Stimulated activated memory B cell treated with anti-CD40 and anti-IgM and Interleukin-4, amounts not matched to agents 10 μg/mL and 1 μg/mL and 100 μg/mL, for 72 hours (primary cell): ENCODE data around the gene RALGPS1.

Experiments
- ATAC-seq: fragments of 150-1000 bp; cut with Tn5 transposase; 2 replicates; pipeline ENCODE4 v1.10.0; 2021
- H3K27ac Mint-ChIP-seq: one replicate; pipeline ENCODE4 v1.8.0; 2022; ENCODE audit warnings: mild to moderate bottlenecking, mixed read lengths
- H3K27me3 Mint-ChIP-seq: one replicate; pipeline ENCODE4 v1.8.0; 2022; ENCODE audit warnings: mixed read lengths
- H3K36me3 Mint-ChIP-seq: one replicate; pipeline ENCODE4 v1.8.0; 2022; ENCODE audit warnings: mixed read lengths
- H3K4me1 Mint-ChIP-seq: one replicate; pipeline ENCODE4 v1.8.0; 2022; ENCODE audit warnings: mixed read lengths
- H3K4me3 Mint-ChIP-seq: one replicate; pipeline ENCODE4 v1.8.0; 2022; ENCODE audit warnings: mild to moderate bottlenecking, moderate library complexity, mixed read lengths
- H3K9me3 Mint-ChIP-seq: one replicate; pipeline ENCODE4 v1.8.0; 2022; ENCODE audit warnings: mixed read lengths

The RALGPS1 gene

GRCh38 chr9:127207734-127208410 is 293.3 kb downstream of the RALGPS1 start:
- no peak for ATAC-seq
- H3K27ac Mint-ChIP-seq: no peak overlapping the region
- no peaks in the 10 kb centered on the region for H3K9me3 Mint-ChIP-seq
- no peak overlapping the region for H3K4me3 Mint-ChIP-seq
- H3K4me1 Mint-ChIP-seq: no peaks in the 10 kb centered on the region
- peaks cover 7% of the 10 kb centered on the region for H3K36me3 Mint-ChIP-seq
- H3K27me3 Mint-ChIP-seq: no peaks in the 10 kb centered on the region

GRCh38 chr9:127208416-127208815 is 293.8 kb downstream of the RALGPS1 start:
- H3K9me3 Mint-ChIP-seq: no peaks in the 10 kb centered on the region
- ATAC-seq: no peak
- no peak overlapping the region for H3K27ac Mint-ChIP-seq
- H3K27me3 Mint-ChIP-seq: no peaks in the 10 kb centered on the region
- H3K4me3 Mint-ChIP-seq: no peak overlapping the region
- no peaks in the 10 kb centered on the region for H3K4me1 Mint-ChIP-seq
- H3K36me3 Mint-ChIP-seq: peaks cover 7% of the 10 kb centered on the region

- ATAC-seq: no peak
- Mint-ChIP-seq H3K4me1 (no peaks in the 10 kb centered on the region), H3K9me3 (no peaks in the 10 kb centered on the region), H3K4me3 (no peak overlapping the region), H3K36me3 (peaks cover 7% of the 10 kb centered on the region), H3K27me3 (no peaks in the 10 kb centered on the region), H3K27ac (no peak overlapping the region)
Observed at GRCh38 chr9:127209220-127209619, 294.6 kb downstream of the RALGPS1 start.

GRCh38 chr9:127209948-127210640 is 295.5 kb downstream of the RALGPS1 start:
- ATAC-seq: no peak
- Mint-ChIP-seq H3K4me1 (peaks cover 5% of the 10 kb centered on the region), H3K9me3 (no peaks in the 10 kb centered on the region), H3K27ac (no peak overlapping the region), H3K4me3 (no peak overlapping the region), H3K36me3 (peaks cover 7% of the 10 kb centered on the region), H3K27me3 (no peaks in the 10 kb centered on the region)

GRCh38 chr9:127210851-127211730 is 296.5 kb downstream of the RALGPS1 start:
- H3K9me3 Mint-ChIP-seq: no peaks in the 10 kb centered on the region
- H3K4me1 Mint-ChIP-seq: peaks cover 5% of the 10 kb centered on the region
- H3K27me3 Mint-ChIP-seq: no peaks in the 10 kb centered on the region
- peaks cover 1% of the 10 kb centered on the region for H3K36me3 Mint-ChIP-seq
- H3K27ac Mint-ChIP-seq: no peak overlapping the region
- H3K4me3 Mint-ChIP-seq: no peak overlapping the region
- ATAC-seq: no peak

GRCh38 chr9:127211983-127212382 is 297.4 kb downstream of the RALGPS1 start:
- no peak for ATAC-seq
- Mint-ChIP-seq H3K9me3 (no peaks in the 10 kb centered on the region), H3K27me3 (no peaks in the 10 kb centered on the region), H3K4me3 (no peak overlapping the region), H3K36me3 (no peaks in the 10 kb centered on the region), H3K27ac (no peak overlapping the region), H3K4me1 (peaks cover 5% of the 10 kb centered on the region)

GRCh38 chr9:127212453-127212852 is 297.9 kb downstream of the RALGPS1 start:
- peaks cover 5% of the 10 kb centered on the region for H3K4me1 Mint-ChIP-seq
- no peak for ATAC-seq
- no peak overlapping the region for H3K27ac Mint-ChIP-seq
- no peaks in the 10 kb centered on the region for H3K27me3 Mint-ChIP-seq
- H3K36me3 Mint-ChIP-seq: no peaks in the 10 kb centered on the region
- H3K9me3 Mint-ChIP-seq: no peaks in the 10 kb centered on the region
- H3K4me3 Mint-ChIP-seq: no peak overlapping the region

- Mint-ChIP-seq H3K36me3 (no peaks in the 10 kb centered on the region), H3K4me1 (peaks cover 5% of the 10 kb centered on the region), H3K27ac (no peak overlapping the region), H3K27me3 (no peaks in the 10 kb centered on the region), H3K4me3 (no peak overlapping the region), H3K9me3 (no peaks in the 10 kb centered on the region)
- ATAC-seq: no peak
Observed at GRCh38 chr9:127213859-127214258, 299.3 kb downstream of the RALGPS1 start.

- no peak overlapping the region for H3K4me3 Mint-ChIP-seq
- peak; percentile 69 for ATAC-seq
Observed at GRCh38 chr9:127214421-127215267, 300.1 kb downstream of the RALGPS1 start.

GRCh38 chr9:127215268-127216209 is 301.0 kb downstream of the RALGPS1 start:
- Mint-ChIP-seq H3K27ac (no peak overlapping the region), H3K27me3 (no peaks in the 10 kb centered on the region), H3K4me3 (no peak overlapping the region), H3K36me3 (no peaks in the 10 kb centered on the region), H3K4me1 (peaks cover 5% of the 10 kb centered on the region), H3K9me3 (no peaks in the 10 kb centered on the region)
- no peak for ATAC-seq

More at GRCh38 chr9:127214421-127215267, 300.1 kb downstream of the RALGPS1 start:
- peaks cover 5% of the 10 kb centered on the region for H3K4me1 Mint-ChIP-seq
- no peaks in the 10 kb centered on the region for H3K36me3 Mint-ChIP-seq
- H3K9me3 Mint-ChIP-seq: no peaks in the 10 kb centered on the region
- no peaks in the 10 kb centered on the region for H3K27me3 Mint-ChIP-seq
- no peak overlapping the region for H3K27ac Mint-ChIP-seq

GRCh38 chr9:127216210-127216887 is 301.8 kb downstream of the RALGPS1 start:
- Mint-ChIP-seq H3K4me1 (peaks cover 12% of the 10 kb centered on the region), H3K27ac (no peak overlapping the region), H3K36me3 (no peaks in the 10 kb centered on the region), H3K4me3 (no peak overlapping the region), H3K27me3 (no peaks in the 10 kb centered on the region), H3K9me3 (no peaks in the 10 kb centered on the region)
- no peak for ATAC-seq

- no peaks in the 10 kb centered on the region for H3K36me3 Mint-ChIP-seq
- H3K4me1 Mint-ChIP-seq: peaks cover 17% of the 10 kb centered on the region
- no peaks in the 10 kb centered on the region for H3K9me3 Mint-ChIP-seq
- H3K4me3 Mint-ChIP-seq: no peak overlapping the region
- H3K27me3 Mint-ChIP-seq: no peaks in the 10 kb centered on the region
- ATAC-seq: no peak
- H3K27ac Mint-ChIP-seq: no peak overlapping the region
Observed at GRCh38 chr9:127216888-127217217, 302.3 kb downstream of the RALGPS1 start.

GRCh38 chr9:127218818-127219217 is 304.2 kb downstream of the RALGPS1 start:
- H3K4me3 Mint-ChIP-seq: no peak overlapping the region

More at GRCh38 chr9:127218818-127219217, 304.2 kb downstream of the RALGPS1 start:
- H3K36me3 Mint-ChIP-seq: no peaks in the 10 kb centered on the region
- H3K27ac Mint-ChIP-seq: no peak overlapping the region
- ATAC-seq: no peak
- no peaks in the 10 kb centered on the region for H3K27me3 Mint-ChIP-seq
- H3K9me3 Mint-ChIP-seq: no peaks in the 10 kb centered on the region
- peaks cover 32% of the 10 kb centered on the region for H3K4me1 Mint-ChIP-seq
